ENCODE measurements around the gene FADS2. TPM values are rescaled to one million over a fixed set of nuclear protein-coding genes. Genes with fewer than 3 reads are reported as not detected.

The FADS2 gene
- total RNA-seq, 1 experiment from 2014 or later: 20.6 TPM

DNA sequence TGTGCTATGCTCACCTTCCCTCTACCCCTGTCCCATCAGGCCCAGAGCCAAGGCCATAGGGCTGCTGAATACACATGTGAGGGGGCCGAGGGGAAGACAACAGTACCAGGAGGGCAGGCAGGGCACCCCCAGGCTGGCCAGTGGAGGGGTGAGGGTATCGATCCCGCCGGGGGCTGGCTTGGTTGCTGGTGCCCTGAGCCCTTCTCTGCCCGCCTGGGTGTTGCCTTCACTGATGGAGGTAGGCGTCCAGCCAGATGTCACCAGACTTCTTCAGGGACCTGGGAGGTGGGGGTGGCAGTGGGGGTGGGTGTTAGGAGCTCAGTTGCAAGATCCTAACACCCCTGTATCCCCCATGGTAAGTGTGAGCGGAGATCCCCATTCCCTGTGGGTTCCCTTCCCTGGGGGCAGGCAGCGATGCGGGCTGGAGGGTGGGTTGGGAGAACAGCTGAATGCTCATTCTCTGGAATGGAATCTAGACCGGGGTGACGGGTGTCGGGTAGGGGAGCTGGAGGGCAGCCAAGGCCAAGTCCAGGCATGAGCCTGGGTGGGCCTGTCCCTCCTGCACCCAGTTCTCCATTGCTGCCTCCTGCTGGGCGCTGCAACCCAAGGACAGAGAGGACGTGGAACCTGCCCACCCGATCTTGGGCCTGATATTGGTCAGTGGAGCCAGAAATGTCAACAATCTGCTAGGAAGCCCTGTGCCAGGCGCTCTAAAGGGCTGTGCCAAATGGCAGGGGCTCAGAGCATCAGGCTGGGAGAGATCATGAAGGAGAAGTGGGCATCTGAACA, 45.7 kb downstream of the FADS2 start:
- CTCF ChIA-PET: interaction anchor here (0.5 to 4.4 kb wide), 5 partner anchors 9 to 1966 kb away, joined by 3 to 32 read pairs (median 4); no protein-coding TSS in a partner anchor
- POLR2A ChIA-PET: interaction anchor here (1.4 kb wide), 1 partner anchor 76 kb away, joined by 3 read pairs; no protein-coding TSS in a partner anchor
- intact Hi-C loops (cut with micrococcal nuclease): no loop called here

GRCh38 chr11:61874377-61874809, 46.3 kb downstream of the FADS2 start:
- ChIA-PET POLR2A (interaction anchor here (1.4 kb wide), 1 partner anchor 77 kb away, joined by 3 read pairs; no protein-coding TSS in a partner anchor), CTCF (interaction anchor here (0.6 to 3.3 kb wide), 4 partner anchors 14 to 73 kb away, joined by 3 to 12 read pairs (median 3); no protein-coding TSS in a partner anchor)
- Mint-ChIP-seq H3K4me1 (ENCODE audit: insufficient read depth, unreplicated experiment) (peaks cover 18% of the 10 kb centered on the region), H3K36me3 (ENCODE audit: insufficient read depth, unreplicated experiment) (peaks cover 6% of the 10 kb centered on the region), H3K27me3 (ENCODE audit: insufficient read depth, unreplicated experiment) (no peaks in the 10 kb centered on the region), H3K4me3 (ENCODE audit: unreplicated experiment) (no peak overlapping the region), H3K9me3 (ENCODE audit: unreplicated experiment) (no peaks in the 10 kb centered on the region), H3K27ac (ENCODE audit: low read depth, unreplicated experiment) (no peak overlapping the region)
- DNase-seq (ENCODE audit: unreplicated experiment): no peak
- intact Hi-C loops (cut with micrococcal nuclease): no loop called here
- BruUV-seq (replicated peaks): no TSS peak
- TF ChIP-seq, protein P1, sequence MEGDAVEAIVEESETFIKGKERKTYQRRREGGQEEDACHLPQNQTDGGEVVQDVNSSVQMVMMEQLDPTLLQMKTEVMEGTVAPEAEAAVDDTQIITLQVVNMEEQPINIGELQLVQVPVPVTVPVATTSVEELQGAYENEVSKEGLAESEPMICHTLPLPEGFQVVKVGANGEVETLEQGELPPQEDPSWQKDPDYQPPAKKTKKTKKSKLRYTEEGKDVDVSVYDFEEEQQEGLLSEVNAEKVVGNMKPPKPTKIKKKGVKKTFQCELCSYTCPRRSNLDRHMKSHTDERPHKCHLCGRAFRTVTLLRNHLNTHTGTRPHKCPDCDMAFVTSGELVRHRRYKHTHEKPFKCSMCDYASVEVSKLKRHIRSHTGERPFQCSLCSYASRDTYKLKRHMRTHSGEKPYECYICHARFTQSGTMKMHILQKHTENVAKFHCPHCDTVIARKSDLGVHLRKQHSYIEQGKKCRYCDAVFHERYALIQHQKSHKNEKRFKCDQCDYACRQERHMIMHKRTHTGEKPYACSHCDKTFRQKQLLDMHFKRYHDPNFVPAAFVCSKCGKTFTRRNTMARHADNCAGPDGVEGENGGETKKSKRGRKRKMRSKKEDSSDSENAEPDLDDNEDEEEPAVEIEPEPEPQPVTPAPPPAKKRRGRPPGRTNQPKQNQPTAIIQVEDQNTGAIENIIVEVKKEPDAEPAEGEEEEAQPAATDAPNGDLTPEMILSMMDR (IDR thresholded peaks at IDR 0.05; ENCODE audit: unreplicated experiment): no peak

More for the DNA sequence above, 45.7 kb downstream of the FADS2 start:
- no peak overlapping the region for H3K27ac Mint-ChIP-seq (ENCODE audit: low read depth, unreplicated experiment)
- no peak overlapping the region for H3K4me3 Mint-ChIP-seq (ENCODE audit: unreplicated experiment)
- H3K4me1 Mint-ChIP-seq (ENCODE audit: insufficient read depth, unreplicated experiment): peaks cover 18% of the 10 kb centered on the region
- BruUV-seq (replicated peaks): no TSS peak
- TF ChIP-seq, protein P1 (IDR thresholded peaks at IDR 0.05; ENCODE audit: unreplicated experiment): no peak
- no peaks in the 10 kb centered on the region for H3K9me3 Mint-ChIP-seq (ENCODE audit: unreplicated experiment)
- no peaks in the 10 kb centered on the region for H3K27me3 Mint-ChIP-seq (ENCODE audit: insufficient read depth, unreplicated experiment)
- peaks cover 6% of the 10 kb centered on the region for H3K36me3 Mint-ChIP-seq (ENCODE audit: insufficient read depth, unreplicated experiment)
- no peak for DNase-seq (ENCODE audit: unreplicated experiment)

- intact Hi-C loops (cut with micrococcal nuclease): no loop called here
- BruUV-seq (replicated peaks): no TSS peak
- TF ChIP-seq, protein P1 (IDR thresholded peaks at IDR 0.05; ENCODE audit: unreplicated experiment): no peak
These were observed 46.8 kb downstream of the FADS2 start for GRCh38 chr11:61874853-61875252.

GRCh38 chr11:61875698-61876097, 47.6 kb downstream of the FADS2 start:
- Mint-ChIP-seq H3K27ac (ENCODE audit: low read depth, unreplicated experiment) (no peak overlapping the region), H3K9me3 (ENCODE audit: unreplicated experiment) (no peaks in the 10 kb centered on the region), H3K27me3 (ENCODE audit: insufficient read depth, unreplicated experiment) (no peaks in the 10 kb centered on the region), H3K4me3 (ENCODE audit: unreplicated experiment) (no peak overlapping the region), H3K36me3 (ENCODE audit: insufficient read depth, unreplicated experiment) (peaks cover 6% of the 10 kb centered on the region), H3K4me1 (ENCODE audit: insufficient read depth, unreplicated experiment) (peaks cover 17% of the 10 kb centered on the region)
- intact Hi-C loops (cut with micrococcal nuclease): no loop called here
- no TSS peak for BruUV-seq (replicated peaks)
- TF ChIP-seq, protein P1 (IDR thresholded peaks at IDR 0.05; ENCODE audit: unreplicated experiment): no peak
- CTCF ChIA-PET: interaction anchor here (1.1 to 3.3 kb wide), 2 partner anchors 23 to 232 kb away, joined by 3 to 12 read pairs; no protein-coding TSS in a partner anchor
- no peak for DNase-seq (ENCODE audit: unreplicated experiment)
- POLR2A ChIA-PET: interaction anchor here (0.7 to 0.9 kb wide), 2 partner anchors 9 to 10 kb away, joined by 3 read pairs; no protein-coding TSS in a partner anchor

More at GRCh38 chr11:61874853-61875252, 46.8 kb downstream of the FADS2 start:
- Mint-ChIP-seq H3K4me1 (ENCODE audit: insufficient read depth, unreplicated experiment) (peaks cover 18% of the 10 kb centered on the region), H3K4me3 (ENCODE audit: unreplicated experiment) (no peak overlapping the region), H3K27me3 (ENCODE audit: insufficient read depth, unreplicated experiment) (no peaks in the 10 kb centered on the region), H3K9me3 (ENCODE audit: unreplicated experiment) (no peaks in the 10 kb centered on the region), H3K36me3 (ENCODE audit: insufficient read depth, unreplicated experiment) (peaks cover 6% of the 10 kb centered on the region), H3K27ac (ENCODE audit: low read depth, unreplicated experiment) (no peak overlapping the region)
- DNase-seq (ENCODE audit: unreplicated experiment): no peak
- CTCF ChIA-PET: interaction anchor here (0.6 to 3.3 kb wide), 5 partner anchors 10 to 73 kb away, joined by 3 to 12 read pairs (median 3); no protein-coding TSS in a partner anchor
- POLR2A ChIA-PET: interaction anchor here (0.6 to 1.4 kb wide), 3 partner anchors 9 to 77 kb away, joined by 3 read pairs; no protein-coding TSS in a partner anchor
